Measurements from ENCODE around the gene ABCC3.

Gene ABCC3

DNA sequence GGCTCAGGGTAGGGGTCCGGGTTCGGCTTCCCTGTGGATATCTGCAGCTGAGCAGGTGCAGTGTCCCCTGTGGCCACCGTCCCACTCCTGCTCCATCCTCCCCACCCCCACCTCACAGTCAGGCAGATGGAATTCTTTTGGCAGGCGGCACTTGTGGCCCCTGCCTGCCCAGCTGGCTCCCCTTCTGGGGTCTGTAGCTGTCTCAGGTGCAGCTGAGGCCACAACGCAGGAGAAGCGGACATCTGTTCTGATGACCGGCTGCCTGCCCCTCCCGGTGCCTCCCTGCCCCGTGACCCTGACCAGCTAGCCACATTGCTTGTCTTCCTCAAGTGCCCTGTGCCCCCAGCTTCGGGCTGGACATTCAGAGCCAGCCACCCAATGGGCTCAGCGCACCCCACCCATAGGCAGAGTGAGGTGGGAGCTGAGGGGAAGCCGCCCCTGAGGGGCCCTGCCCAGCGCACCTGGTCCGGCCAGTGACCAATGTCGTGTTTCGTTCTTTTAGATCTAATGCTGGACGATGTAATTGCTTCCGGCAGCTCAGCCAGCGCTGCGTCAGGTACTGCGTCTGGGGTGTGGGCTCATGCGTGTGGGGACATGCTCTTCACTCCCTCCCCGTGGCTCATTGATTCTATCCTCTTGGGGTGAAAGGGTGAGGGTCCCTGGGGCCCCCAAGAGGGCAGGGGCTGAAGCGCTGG, 25.2 kb upstream of the ABCC3 start:
- Histone ChIP-seq H3K27me3 (ENCODE audit: control insufficient read depth, insufficient read depth, low read length) (no peaks in the 10 kb centered on the region), H3K4me3 (ENCODE audit: low read depth, low read length) (no peak overlapping the region), H3K9ac (ENCODE audit: low read depth, low read length) (no peak overlapping the region), H3K4me1 (ENCODE audit: control insufficient read depth, insufficient read depth, low read length) (no peaks in the 10 kb centered on the region), H3K36me3 (ENCODE audit: control insufficient read depth, insufficient read depth, low read length) (no peaks in the 10 kb centered on the region), H3K9me3 (ENCODE audit: control insufficient read depth, insufficient read depth, low read length) (no peaks in the 10 kb centered on the region)

DNA sequence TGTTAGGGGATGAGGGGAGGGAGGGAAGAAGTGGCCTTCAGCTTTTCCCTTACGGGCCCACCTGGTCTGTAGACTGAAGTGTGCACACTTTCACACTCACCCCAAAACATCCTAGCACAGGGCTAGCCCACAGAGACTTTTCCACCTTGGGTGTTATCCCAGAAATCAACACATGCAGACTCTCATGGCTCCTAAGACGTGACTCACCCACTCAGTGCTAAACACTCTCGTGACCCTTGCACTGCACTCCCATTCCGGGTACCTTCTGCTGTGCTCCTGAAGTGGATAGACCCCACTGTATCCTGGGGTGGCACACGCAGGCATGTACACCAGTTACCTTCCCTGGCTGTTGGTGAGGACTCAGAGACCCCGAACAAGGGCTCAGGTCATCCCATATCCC, 23.0 kb upstream of the ABCC3 start:
- Histone ChIP-seq H3K4me3 (ENCODE audit: low read depth, low read length) (no peak overlapping the region), H3K9ac (ENCODE audit: low read depth, low read length) (no peak overlapping the region), H3K4me1 (ENCODE audit: control insufficient read depth, insufficient read depth, low read length) (no peaks in the 10 kb centered on the region), H3K9me3 (ENCODE audit: control insufficient read depth, insufficient read depth, low read length) (no peaks in the 10 kb centered on the region), H3K36me3 (ENCODE audit: control insufficient read depth, insufficient read depth, low read length) (no peaks in the 10 kb centered on the region), H3K27me3 (ENCODE audit: control insufficient read depth, insufficient read depth, low read length) (no peaks in the 10 kb centered on the region)

DNA sequence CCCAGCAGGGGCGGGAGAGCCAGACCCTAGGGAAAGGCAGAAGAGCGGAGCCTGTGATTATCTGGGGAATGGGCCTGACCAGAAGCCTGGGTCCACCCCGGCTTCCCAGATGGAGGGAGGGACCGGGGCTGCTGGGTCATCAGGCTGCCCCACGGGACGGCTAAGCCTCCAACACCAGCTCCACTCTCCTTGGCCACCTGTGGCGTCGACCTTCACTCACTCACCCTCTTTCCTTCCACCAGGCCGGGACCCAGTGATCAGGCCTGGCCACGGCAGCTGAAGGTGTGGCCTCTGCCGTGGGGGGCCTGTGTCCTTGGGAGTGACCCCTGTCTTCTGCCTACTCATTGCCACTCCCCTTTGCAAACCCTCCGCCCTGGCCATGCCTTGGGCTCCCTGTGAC, 22.4 kb upstream of the ABCC3 start:
- H3K9ac ChIP-seq (ENCODE audit: low read depth, low read length): no peak overlapping the region
- H3K9me3 ChIP-seq (ENCODE audit: control insufficient read depth, insufficient read depth, low read length): no peaks in the 10 kb centered on the region
- no peaks in the 10 kb centered on the region for H3K4me1 ChIP-seq (ENCODE audit: control insufficient read depth, insufficient read depth, low read length)
- H3K4me3 ChIP-seq (ENCODE audit: low read depth, low read length): no peak overlapping the region
- no peaks in the 10 kb centered on the region for H3K36me3 ChIP-seq (ENCODE audit: control insufficient read depth, insufficient read depth, low read length)
- H3K27me3 ChIP-seq (ENCODE audit: control insufficient read depth, insufficient read depth, low read length): no peaks in the 10 kb centered on the region

DNA sequence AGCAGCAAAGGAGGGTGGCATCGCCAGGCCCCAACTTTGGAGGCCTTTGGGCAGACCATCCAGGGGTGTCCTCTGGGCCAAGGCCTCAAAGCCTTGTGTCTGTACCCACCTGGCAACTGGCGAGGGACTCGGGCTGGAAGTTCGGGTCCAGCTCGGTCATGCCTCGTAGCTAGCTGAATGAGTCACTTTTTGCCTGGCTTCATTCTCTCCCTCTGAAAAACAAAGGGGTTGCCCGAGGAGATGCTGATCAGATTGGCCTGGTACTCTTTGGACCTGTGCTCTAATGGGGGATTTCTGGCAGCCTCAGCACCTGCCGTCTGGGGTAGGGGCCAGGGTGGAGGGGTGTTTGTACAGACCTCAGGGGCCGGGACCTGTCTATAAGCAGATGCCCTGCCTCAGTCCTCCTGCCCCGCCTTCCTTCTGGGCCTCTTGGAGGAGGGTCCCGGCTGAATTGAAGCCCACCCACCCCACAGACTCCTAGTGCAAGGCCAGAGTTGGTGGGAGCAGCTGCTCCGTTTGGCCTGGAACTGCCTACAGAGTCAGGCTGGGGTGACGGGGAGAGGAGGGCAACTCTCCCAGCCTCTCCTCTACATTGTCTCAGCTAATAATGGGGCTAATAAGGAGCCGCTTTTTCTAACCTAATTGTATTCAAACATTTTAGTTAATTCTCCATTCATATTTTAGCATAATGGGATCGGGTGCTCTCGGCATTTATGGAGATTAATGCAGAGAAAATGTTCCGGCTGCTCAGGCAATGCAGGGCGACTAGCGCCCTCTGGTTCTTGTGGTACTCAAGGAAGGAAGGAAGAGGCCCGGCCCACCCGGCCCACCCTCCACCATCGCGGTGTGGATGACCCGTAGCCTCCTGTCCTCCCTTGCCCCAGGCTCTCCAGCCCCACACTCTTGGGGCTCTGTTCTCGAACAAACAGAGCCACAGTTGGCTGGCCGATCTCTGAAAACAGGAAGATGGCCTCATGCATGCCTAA, 21.4 kb upstream of the ABCC3 start:
- Histone ChIP-seq H3K9ac (ENCODE audit: low read depth, low read length) (no peak overlapping the region), H3K4me3 (ENCODE audit: low read depth, low read length) (no peak overlapping the region), H3K9me3 (ENCODE audit: control insufficient read depth, insufficient read depth, low read length) (no peaks in the 10 kb centered on the region), H3K27me3 (ENCODE audit: control insufficient read depth, insufficient read depth, low read length) (no peaks in the 10 kb centered on the region), H3K36me3 (ENCODE audit: control insufficient read depth, insufficient read depth, low read length) (no peaks in the 10 kb centered on the region), H3K4me1 (ENCODE audit: control insufficient read depth, insufficient read depth, low read length) (no peaks in the 10 kb centered on the region)

DNA sequence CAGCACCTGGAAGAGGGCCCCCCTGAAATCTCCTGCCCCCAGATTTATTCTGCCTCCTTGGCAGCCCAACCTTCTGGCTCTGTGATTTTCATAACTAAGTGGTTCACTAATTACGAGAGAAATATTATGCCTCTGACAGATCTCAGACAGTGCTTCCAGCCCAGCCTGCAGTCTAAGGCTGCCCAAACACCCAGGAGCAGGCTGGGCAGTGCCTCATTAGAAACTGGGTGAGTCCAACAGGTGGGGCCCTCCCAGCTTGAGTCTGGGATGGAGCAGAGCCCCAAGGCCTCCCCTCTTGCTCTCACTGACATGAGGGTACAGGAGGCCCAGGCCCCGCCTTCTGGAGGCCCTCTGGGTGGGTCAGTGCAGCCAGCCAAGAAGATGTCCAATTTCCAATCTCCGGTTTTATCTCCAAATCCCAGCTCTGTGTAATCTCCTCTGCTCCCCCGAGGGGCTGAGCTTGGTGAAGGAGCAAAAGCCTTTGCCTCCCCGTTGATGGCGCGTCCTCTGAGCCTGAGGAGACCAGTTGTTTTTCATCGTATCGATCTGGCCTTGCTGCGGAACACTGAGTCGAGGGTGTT, 20.1 kb upstream of the ABCC3 start:
- Histone ChIP-seq H3K36me3 (ENCODE audit: control insufficient read depth, insufficient read depth, low read length) (no peaks in the 10 kb centered on the region), H3K9ac (ENCODE audit: low read depth, low read length) (no peak overlapping the region), H3K4me3 (ENCODE audit: low read depth, low read length) (no peak overlapping the region), H3K4me1 (ENCODE audit: control insufficient read depth, insufficient read depth, low read length) (no peaks in the 10 kb centered on the region), H3K27me3 (ENCODE audit: control insufficient read depth, insufficient read depth, low read length) (no peaks in the 10 kb centered on the region), H3K9me3 (ENCODE audit: control insufficient read depth, insufficient read depth, low read length) (no peaks in the 10 kb centered on the region)

DNA sequence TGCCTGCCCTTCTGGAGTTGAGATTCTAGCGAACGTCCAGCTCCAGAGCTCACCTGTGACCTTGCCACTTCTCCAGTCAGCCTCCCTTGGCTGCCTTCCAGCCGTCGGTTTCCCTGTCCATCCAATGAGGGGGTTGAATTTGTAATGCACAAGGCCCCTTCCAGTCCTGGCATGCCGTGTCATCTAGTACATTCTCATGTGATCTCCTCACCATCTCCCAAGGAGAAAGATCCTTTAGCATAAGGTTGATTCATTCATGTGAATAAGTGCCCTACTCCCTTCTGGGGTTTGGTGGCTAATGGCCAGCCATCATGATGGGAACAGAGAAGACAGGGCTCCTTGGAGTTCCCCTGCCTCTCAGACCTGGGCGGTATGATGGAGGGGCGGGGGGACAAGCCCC, 18.9 kb upstream of the ABCC3 start:
- Histone ChIP-seq H3K9ac (ENCODE audit: low read depth, low read length) (no peak overlapping the region), H3K36me3 (ENCODE audit: control insufficient read depth, insufficient read depth, low read length) (no peaks in the 10 kb centered on the region), H3K4me1 (ENCODE audit: control insufficient read depth, insufficient read depth, low read length) (no peaks in the 10 kb centered on the region), H3K4me3 (ENCODE audit: low read depth, low read length) (no peak overlapping the region), H3K9me3 (ENCODE audit: control insufficient read depth, insufficient read depth, low read length) (no peaks in the 10 kb centered on the region), H3K27me3 (ENCODE audit: control insufficient read depth, insufficient read depth, low read length) (no peaks in the 10 kb centered on the region)

DNA sequence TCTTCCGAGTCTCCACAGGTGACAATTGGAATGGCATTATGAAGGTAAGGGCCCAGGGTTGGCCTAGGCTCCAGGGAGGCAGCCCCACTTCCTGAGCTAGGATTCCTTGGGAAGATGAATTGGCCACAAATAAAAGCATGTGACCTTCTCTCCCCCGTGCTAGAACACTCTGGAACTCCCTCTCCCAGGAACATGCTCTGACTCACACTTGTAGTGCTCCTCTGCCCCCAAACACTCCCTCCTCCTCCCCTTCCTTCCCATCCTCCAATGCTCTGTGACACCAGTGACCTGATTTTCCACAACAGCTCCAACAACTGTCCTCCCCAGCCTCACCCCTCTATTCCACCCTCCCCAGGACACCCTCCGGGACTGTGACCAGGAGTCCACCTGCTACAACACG, 16.4 kb upstream of the ABCC3 start:
- Histone ChIP-seq H3K27me3 (ENCODE audit: control insufficient read depth, insufficient read depth, low read length) (peaks cover 3% of the 10 kb centered on the region), H3K4me3 (ENCODE audit: low read depth, low read length) (no peak overlapping the region), H3K4me1 (ENCODE audit: control insufficient read depth, insufficient read depth, low read length) (peaks cover 6% of the 10 kb centered on the region), H3K9ac (ENCODE audit: low read depth, low read length) (no peak overlapping the region), H3K36me3 (ENCODE audit: control insufficient read depth, insufficient read depth, low read length) (no peaks in the 10 kb centered on the region), H3K9me3 (ENCODE audit: control insufficient read depth, insufficient read depth, low read length) (no peaks in the 10 kb centered on the region)

DNA sequence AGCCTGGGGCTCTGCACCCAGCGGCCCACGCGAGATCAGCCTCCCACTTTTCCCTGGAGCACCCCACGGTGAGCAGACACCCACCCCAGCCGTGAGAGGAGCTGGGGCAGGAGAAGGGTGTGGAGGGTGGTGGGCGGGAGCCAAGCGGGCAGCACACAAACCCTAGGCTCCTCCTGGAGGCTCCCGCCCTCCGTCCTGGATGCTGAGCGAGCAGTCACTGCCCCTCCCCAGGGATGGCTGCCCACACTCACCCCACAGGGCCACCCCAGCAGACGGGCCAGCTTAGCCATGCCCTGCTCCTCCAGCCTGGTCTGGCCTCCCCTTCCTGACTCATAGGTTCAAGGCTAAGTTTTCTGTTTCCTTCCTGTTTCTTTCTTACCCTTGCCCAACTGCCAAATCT, 15.7 kb upstream of the ABCC3 start:
- no peaks in the 10 kb centered on the region for H3K36me3 ChIP-seq (ENCODE audit: control insufficient read depth, insufficient read depth, low read length)
- H3K9ac ChIP-seq (ENCODE audit: low read depth, low read length): no peak overlapping the region
- peaks cover 3% of the 10 kb centered on the region for H3K27me3 ChIP-seq (ENCODE audit: control insufficient read depth, insufficient read depth, low read length)
- H3K9me3 ChIP-seq (ENCODE audit: control insufficient read depth, insufficient read depth, low read length): no peaks in the 10 kb centered on the region
- no peak overlapping the region for H3K4me3 ChIP-seq (ENCODE audit: low read depth, low read length)
- peaks cover 7% of the 10 kb centered on the region for H3K4me1 ChIP-seq (ENCODE audit: control insufficient read depth, insufficient read depth, low read length)

DNA sequence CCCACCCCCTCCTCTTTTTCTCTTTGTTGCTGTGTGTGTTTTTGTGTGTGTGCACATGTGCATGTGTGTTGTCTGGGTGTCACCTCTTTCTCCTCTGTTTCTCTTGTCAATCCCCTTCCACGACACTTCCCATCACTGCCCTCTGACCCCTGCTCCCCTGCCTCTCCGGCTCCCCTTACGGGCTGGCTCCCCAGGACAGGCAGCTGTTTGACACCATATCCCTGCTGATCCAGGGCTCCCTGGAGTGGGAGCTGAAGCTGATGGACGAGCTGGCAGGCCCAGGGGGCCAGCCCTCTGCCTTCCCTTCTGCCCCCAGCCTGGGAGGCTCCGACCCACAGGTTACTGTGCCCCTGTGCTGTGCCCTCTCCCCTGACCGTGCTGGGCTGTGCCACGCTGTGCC, 15.2 kb upstream of the ABCC3 start:
- Histone ChIP-seq H3K36me3 (ENCODE audit: control insufficient read depth, insufficient read depth, low read length) (no peaks in the 10 kb centered on the region), H3K9me3 (ENCODE audit: control insufficient read depth, insufficient read depth, low read length) (no peaks in the 10 kb centered on the region), H3K4me1 (ENCODE audit: control insufficient read depth, insufficient read depth, low read length) (peaks cover 7% of the 10 kb centered on the region), H3K27me3 (ENCODE audit: control insufficient read depth, insufficient read depth, low read length) (peaks cover 3% of the 10 kb centered on the region), H3K4me3 (ENCODE audit: low read depth, low read length) (no peak overlapping the region), H3K9ac (ENCODE audit: low read depth, low read length) (no peak overlapping the region)

DNA sequence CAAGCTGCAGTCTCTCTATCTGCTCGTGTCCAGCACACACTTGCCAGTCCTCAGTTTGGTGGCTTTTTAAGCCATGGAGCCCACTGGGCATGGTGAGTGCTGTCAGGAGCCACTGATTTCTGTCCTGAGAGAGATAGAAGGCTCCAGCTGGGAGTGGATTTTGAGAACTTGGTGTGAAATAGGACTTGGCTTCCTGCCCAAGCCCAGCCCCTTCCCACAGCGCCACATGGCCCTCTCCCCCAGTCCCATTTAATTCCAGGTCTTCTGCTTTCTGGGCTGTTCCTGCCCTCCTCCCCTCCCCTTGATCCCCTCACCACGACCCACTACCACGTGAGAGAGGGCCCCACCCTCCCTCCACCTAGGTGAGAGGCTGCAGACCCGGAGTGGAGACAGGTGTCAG, 14.4 kb upstream of the ABCC3 start:
- Histone ChIP-seq H3K9me3 (ENCODE audit: control insufficient read depth, insufficient read depth, low read length) (no peaks in the 10 kb centered on the region), H3K4me3 (ENCODE audit: low read depth, low read length) (no peak overlapping the region), H3K36me3 (ENCODE audit: control insufficient read depth, insufficient read depth, low read length) (no peaks in the 10 kb centered on the region), H3K27me3 (ENCODE audit: control insufficient read depth, insufficient read depth, low read length) (peaks cover 3% of the 10 kb centered on the region), H3K9ac (ENCODE audit: low read depth, low read length) (no peak overlapping the region), H3K4me1 (ENCODE audit: control insufficient read depth, insufficient read depth, low read length) (peaks cover 7% of the 10 kb centered on the region)

DNA sequence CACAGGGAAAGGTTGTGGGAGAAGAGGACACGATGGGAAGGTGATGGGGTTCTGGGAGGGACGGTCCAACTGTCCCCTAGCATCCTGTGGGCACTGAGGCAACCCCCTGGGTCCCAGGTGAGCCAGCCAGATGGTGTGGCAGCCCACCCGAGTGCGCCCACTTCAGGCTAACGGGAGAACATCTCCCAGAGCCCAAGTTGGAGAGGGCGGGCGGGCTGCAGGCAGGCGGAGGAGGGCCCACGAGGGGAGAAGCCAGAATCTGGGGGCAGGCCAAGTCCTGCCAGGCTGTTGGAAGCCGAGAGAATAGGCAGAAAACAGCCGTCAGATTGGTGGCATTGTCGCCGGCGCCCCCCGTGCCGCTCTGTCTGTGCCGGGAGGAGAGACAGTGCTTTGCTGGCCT, 13.8 kb upstream of the ABCC3 start:
- Histone ChIP-seq H3K36me3 (ENCODE audit: control insufficient read depth, insufficient read depth, low read length) (no peaks in the 10 kb centered on the region), H3K4me1 (ENCODE audit: control insufficient read depth, insufficient read depth, low read length) (peaks cover 7% of the 10 kb centered on the region), H3K27me3 (ENCODE audit: control insufficient read depth, insufficient read depth, low read length) (peaks cover 3% of the 10 kb centered on the region), H3K9me3 (ENCODE audit: control insufficient read depth, insufficient read depth, low read length) (no peaks in the 10 kb centered on the region), H3K4me3 (ENCODE audit: low read depth, low read length) (no peak overlapping the region), H3K9ac (ENCODE audit: low read depth, low read length) (no peak overlapping the region)
